ENCODE measurements around the gene PRKCA.

GRCh38 chr17:66783656-66784381, 481.4 kb downstream of the PRKCA start:
- no peak for TF ChIP-seq GATA2 (IDR thresholded peaks at IDR 0.05; ENCODE audit: low read depth, low read length)
- no peak for TF ChIP-seq GATA3 (IDR thresholded peaks at IDR 0.05; ENCODE audit: low read depth, low read length)

Measured in SH-SY5Y (cell line).